A549 (cell line): Measurements from ENCODE around the gene SPIRE1.

Source experiments
- HOXB5 ChIP-seq: fragments of 250-450 bp; sonication (Bioruptor Pico); IDR thresholded peaks from 2 replicates; pipeline ENCODE4 v1.5.0; 2020; ENCODE audit warnings: mild to moderate bottlenecking, moderate library complexity
- KDM1A ChIP-seq: fragments of 200-600 bp; sonication (generic); IDR thresholded peaks from 2 replicates; pipeline ENCODE4 v1.6.1; 2016; ENCODE audit warnings: low read depth, mild to moderate bottlenecking
- POLR2A ChIP-seq: IDR thresholded peaks from 2 replicates; pipeline ENCODE4 v1.6.1; 2012; ENCODE audit warnings: mild to moderate bottlenecking, low read length
- RAD21 ChIP-seq, 2 experiments: fragments of >200 bp in 1 of 2; sonication (Bioruptor Twin) in 1 of 2; formaldehyde crosslinking in 1 of 2; IDR thresholded peaks in 1 of 2; conservative IDR thresholded peaks in 1 of 2; 2 replicates in 1 of 2; 3 replicates in 1 of 2; pipeline ENCODE4 v1.6.1; 2012 to 2018; ENCODE audit warnings: inconsistent platforms in 1 of 2
- TP53 ChIP-seq: fragments of 250-450 bp; sonication (Bioruptor Pico); IDR thresholded peaks from 2 replicates; pipeline ENCODE4 v1.5.0; 2021; ENCODE audit warnings: mild to moderate bottlenecking, moderate library complexity
- ZNF302 ChIP-seq: fragments of 250-450 bp; sonication (Bioruptor Pico); IDR thresholded peaks from 2 replicates; pipeline ENCODE4 v1.9.0; 2021; ENCODE audit warnings: inconsistent platforms, mild to moderate bottlenecking, moderate library complexity
- TF ChIP-seq, protein P1 (sequence below): fragments of 200-600 bp; sonication (generic); IDR thresholded peaks from 2 replicates; pipeline ENCODE4 v1.6.1; 2016; ENCODE audit warnings: antibody characterized with exemption, mild to moderate bottlenecking, moderate library complexity
- TF ChIP-seq, protein P2 (sequence below): fragments of >200 bp; sonication (Bioruptor Twin); formaldehyde crosslinking; IDR thresholded peaks from 3 replicates; pipeline ENCODE4 v1.5.1; 2016
- TF ChIP-seq, protein P3 (sequence below): fragments of 450-650 bp; IDR thresholded peaks from 2 replicates; pipeline ENCODE4 v1.6.1; 2014; ENCODE audit warnings: antibody characterized with exemption

DNA sequence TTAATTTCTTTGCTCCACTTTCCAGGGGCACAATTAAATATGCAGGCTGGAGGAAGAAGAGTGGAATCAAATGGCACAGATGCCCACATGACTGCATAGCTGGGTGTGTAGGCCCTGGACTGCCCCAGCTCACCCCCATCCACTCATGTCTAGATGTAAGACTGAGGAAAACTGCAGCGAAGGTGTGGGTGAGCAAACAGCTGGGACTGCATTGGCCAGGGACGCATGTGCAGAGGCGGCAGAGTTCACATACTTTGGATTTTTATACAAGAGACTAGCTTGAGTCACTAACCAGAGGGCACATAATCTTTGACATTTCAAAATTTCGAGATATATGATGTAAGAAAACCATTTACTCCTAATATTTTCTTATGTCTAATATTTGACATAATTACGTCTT, 60.1 kb downstream of the SPIRE1 start:
- TF ChIP-seq, protein P1, sequence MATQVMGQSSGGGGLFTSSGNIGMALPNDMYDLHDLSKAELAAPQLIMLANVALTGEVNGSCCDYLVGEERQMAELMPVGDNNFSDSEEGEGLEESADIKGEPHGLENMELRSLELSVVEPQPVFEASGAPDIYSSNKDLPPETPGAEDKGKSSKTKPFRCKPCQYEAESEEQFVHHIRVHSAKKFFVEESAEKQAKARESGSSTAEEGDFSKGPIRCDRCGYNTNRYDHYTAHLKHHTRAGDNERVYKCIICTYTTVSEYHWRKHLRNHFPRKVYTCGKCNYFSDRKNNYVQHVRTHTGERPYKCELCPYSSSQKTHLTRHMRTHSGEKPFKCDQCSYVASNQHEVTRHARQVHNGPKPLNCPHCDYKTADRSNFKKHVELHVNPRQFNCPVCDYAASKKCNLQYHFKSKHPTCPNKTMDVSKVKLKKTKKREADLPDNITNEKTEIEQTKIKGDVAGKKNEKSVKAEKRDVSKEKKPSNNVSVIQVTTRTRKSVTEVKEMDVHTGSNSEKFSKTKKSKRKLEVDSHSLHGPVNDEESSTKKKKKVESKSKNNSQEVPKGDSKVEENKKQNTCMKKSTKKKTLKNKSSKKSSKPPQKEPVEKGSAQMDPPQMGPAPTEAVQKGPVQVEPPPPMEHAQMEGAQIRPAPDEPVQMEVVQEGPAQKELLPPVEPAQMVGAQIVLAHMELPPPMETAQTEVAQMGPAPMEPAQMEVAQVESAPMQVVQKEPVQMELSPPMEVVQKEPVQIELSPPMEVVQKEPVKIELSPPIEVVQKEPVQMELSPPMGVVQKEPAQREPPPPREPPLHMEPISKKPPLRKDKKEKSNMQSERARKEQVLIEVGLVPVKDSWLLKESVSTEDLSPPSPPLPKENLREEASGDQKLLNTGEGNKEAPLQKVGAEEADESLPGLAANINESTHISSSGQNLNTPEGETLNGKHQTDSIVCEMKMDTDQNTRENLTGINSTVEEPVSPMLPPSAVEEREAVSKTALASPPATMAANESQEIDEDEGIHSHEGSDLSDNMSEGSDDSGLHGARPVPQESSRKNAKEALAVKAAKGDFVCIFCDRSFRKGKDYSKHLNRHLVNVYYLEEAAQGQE = no peak
- TF ChIP-seq, protein P2, sequence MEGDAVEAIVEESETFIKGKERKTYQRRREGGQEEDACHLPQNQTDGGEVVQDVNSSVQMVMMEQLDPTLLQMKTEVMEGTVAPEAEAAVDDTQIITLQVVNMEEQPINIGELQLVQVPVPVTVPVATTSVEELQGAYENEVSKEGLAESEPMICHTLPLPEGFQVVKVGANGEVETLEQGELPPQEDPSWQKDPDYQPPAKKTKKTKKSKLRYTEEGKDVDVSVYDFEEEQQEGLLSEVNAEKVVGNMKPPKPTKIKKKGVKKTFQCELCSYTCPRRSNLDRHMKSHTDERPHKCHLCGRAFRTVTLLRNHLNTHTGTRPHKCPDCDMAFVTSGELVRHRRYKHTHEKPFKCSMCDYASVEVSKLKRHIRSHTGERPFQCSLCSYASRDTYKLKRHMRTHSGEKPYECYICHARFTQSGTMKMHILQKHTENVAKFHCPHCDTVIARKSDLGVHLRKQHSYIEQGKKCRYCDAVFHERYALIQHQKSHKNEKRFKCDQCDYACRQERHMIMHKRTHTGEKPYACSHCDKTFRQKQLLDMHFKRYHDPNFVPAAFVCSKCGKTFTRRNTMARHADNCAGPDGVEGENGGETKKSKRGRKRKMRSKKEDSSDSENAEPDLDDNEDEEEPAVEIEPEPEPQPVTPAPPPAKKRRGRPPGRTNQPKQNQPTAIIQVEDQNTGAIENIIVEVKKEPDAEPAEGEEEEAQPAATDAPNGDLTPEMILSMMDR = no peak
- TF ChIP-seq KDM1A = no peak
- TF ChIP-seq HOXB5 (CRISPR knock-in tag) = no peak
- TF ChIP-seq, protein P3, sequence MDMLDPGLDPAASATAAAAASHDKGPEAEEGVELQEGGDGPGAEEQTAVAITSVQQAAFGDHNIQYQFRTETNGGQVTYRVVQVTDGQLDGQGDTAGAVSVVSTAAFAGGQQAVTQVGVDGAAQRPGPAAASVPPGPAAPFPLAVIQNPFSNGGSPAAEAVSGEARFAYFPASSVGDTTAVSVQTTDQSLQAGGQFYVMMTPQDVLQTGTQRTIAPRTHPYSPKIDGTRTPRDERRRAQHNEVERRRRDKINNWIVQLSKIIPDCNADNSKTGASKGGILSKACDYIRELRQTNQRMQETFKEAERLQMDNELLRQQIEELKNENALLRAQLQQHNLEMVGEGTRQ = no peak
- TF ChIP-seq RAD21 (conservative IDR thresholded peaks at IDR 0.05 in 1 of 2, IDR thresholded peaks at IDR 0.05 in 1 of 2) = no peak
- TF ChIP-seq TP53 (CRISPR knock-in tag) = no peak
- TF ChIP-seq POLR2A = no peak
- TF ChIP-seq ZNF302 = no peak
